SK-N-SH (cell line): ENCODE measurements around the gene NAE1.

Source experiments
- EZH2phosphoT487 ChIP-seq: fragments of 200-600 bp; sonication (generic); IDR thresholded peaks from 2 replicates; pipeline ENCODE4 v1.6.1; 2017; ENCODE audit warnings: low read depth, mixed run types, mild to moderate bottlenecking, antibody characterized with exemption, moderate library complexity, borderline replicate concordance
- NRF1 ChIP-seq: IDR thresholded peaks from 2 replicates; pipeline ENCODE4 v1.6.1; 2012; ENCODE audit warnings: low read depth, mild to moderate bottlenecking, low read length
- POLR2AphosphoS5 ChIP-seq: IDR thresholded peaks from 2 replicates; pipeline ENCODE4 v1.6.1; 2012; ENCODE audit warnings: low read depth, low read length
- YY1 ChIP-seq: IDR thresholded peaks from 2 replicates; pipeline ENCODE4 v1.4.0; 2012; ENCODE audit warnings: low read depth, mild to moderate bottlenecking
- TF ChIP-seq, protein P1 (sequence below): fragments of 200-600 bp; sonication (generic); IDR thresholded peaks from 2 replicates; pipeline ENCODE4 v1.6.1; 2017; ENCODE audit warnings: antibody characterized with exemption, mild to moderate bottlenecking, moderate library complexity
- TF ChIP-seq, protein P2 (sequence below): IDR thresholded peaks from 2 replicates; pipeline ENCODE4 v1.4.0; 2012; ENCODE audit warnings: low read depth
- TF ChIP-seq, protein P3 (sequence below): IDR thresholded peaks from 2 replicates; pipeline ENCODE4; 2012
- TF ChIP-seq, protein P4 (sequence below): IDR thresholded peaks from 2 replicates; pipeline ENCODE4 v1.6.1; 2012; ENCODE audit warnings: mild to moderate bottlenecking, low read depth, low read length, moderate library complexity

DNA sequence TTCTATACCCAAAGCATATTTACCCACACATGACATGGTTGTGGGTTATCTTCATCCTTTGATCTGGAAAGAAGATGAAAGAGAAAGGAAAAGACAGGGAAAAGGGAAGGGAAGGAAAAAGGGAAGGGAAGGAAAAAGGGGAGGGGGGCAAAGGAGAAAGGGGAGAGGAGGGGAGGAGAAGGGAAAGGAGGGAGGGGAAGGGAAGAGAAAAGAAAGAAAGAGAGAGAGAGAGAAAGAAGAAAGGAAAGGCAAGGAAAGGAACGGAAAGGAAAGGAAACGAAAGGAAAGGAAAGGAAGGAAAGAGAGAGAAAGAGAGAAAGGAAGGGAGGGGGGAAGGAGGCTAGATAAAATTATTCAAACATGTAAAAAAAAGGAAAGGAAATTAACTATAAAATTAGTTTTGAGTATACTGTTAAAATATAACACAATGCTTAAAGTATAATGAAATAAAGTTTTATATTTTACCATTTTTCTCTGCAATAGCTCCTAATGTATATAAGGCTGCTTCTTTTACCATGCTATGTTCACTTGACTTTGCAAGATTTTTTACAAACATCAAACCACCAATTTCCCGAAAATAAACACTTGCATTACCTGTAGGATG, 40.5 kb downstream of the NAE1 start:
- no peak for TF ChIP-seq YY1
- TF ChIP-seq, protein P1, sequence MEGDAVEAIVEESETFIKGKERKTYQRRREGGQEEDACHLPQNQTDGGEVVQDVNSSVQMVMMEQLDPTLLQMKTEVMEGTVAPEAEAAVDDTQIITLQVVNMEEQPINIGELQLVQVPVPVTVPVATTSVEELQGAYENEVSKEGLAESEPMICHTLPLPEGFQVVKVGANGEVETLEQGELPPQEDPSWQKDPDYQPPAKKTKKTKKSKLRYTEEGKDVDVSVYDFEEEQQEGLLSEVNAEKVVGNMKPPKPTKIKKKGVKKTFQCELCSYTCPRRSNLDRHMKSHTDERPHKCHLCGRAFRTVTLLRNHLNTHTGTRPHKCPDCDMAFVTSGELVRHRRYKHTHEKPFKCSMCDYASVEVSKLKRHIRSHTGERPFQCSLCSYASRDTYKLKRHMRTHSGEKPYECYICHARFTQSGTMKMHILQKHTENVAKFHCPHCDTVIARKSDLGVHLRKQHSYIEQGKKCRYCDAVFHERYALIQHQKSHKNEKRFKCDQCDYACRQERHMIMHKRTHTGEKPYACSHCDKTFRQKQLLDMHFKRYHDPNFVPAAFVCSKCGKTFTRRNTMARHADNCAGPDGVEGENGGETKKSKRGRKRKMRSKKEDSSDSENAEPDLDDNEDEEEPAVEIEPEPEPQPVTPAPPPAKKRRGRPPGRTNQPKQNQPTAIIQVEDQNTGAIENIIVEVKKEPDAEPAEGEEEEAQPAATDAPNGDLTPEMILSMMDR: no peak
- TF ChIP-seq EZH2phosphoT487: no peak
- TF ChIP-seq, protein P2, sequence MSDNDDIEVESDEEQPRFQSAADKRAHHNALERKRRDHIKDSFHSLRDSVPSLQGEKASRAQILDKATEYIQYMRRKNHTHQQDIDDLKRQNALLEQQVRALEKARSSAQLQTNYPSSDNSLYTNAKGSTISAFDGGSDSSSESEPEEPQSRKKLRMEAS: no peak
- TF ChIP-seq, protein P3, sequence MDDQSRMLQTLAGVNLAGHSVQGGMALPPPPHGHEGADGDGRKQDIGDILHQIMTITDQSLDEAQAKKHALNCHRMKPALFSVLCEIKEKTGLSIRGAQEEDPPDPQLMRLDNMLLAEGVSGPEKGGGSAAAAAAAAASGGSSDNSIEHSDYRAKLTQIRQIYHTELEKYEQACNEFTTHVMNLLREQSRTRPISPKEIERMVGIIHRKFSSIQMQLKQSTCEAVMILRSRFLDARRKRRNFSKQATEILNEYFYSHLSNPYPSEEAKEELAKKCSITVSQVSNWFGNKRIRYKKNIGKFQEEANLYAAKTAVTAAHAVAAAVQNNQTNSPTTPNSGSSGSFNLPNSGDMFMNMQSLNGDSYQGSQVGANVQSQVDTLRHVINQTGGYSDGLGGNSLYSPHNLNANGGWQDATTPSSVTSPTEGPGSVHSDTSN: no peak
- no peak for TF ChIP-seq POLR2AphosphoS5
- TF ChIP-seq, protein P4, sequence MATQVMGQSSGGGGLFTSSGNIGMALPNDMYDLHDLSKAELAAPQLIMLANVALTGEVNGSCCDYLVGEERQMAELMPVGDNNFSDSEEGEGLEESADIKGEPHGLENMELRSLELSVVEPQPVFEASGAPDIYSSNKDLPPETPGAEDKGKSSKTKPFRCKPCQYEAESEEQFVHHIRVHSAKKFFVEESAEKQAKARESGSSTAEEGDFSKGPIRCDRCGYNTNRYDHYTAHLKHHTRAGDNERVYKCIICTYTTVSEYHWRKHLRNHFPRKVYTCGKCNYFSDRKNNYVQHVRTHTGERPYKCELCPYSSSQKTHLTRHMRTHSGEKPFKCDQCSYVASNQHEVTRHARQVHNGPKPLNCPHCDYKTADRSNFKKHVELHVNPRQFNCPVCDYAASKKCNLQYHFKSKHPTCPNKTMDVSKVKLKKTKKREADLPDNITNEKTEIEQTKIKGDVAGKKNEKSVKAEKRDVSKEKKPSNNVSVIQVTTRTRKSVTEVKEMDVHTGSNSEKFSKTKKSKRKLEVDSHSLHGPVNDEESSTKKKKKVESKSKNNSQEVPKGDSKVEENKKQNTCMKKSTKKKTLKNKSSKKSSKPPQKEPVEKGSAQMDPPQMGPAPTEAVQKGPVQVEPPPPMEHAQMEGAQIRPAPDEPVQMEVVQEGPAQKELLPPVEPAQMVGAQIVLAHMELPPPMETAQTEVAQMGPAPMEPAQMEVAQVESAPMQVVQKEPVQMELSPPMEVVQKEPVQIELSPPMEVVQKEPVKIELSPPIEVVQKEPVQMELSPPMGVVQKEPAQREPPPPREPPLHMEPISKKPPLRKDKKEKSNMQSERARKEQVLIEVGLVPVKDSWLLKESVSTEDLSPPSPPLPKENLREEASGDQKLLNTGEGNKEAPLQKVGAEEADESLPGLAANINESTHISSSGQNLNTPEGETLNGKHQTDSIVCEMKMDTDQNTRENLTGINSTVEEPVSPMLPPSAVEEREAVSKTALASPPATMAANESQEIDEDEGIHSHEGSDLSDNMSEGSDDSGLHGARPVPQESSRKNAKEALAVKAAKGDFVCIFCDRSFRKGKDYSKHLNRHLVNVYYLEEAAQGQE: no peak
- TF ChIP-seq NRF1: no peak
